Osteoblast (primary cell): ENCODE measurements around the gene JPH3. TPM values are rescaled to one million over a fixed set of nuclear protein-coding genes. Genes with fewer than 3 reads are reported as not detected.

ENCODE experiments used
- DNase-seq: peaks from one replicate; pipeline ENCODE4 v3.0.0; 2011; ENCODE audit warnings: low spot score, mixed read lengths; ENCODE audit not compliant: insufficient read length; ENCODE audit errors: missing footprints
- H2AFZ ChIP-seq: 2 replicates; pipeline ENCODE4 v1.6.0; 2011; ENCODE audit warnings: mild to moderate bottlenecking, low read length
- H3K27ac ChIP-seq: 2 replicates; pipeline ENCODE4 v1.5.1; 2011; ENCODE audit warnings: mild to moderate bottlenecking, low read depth, low read length, moderate library complexity
- H3K27me3 ChIP-seq: 2 replicates; pipeline ENCODE4 v1.6.0; 2012; ENCODE audit warnings: mild to moderate bottlenecking, control low read depth, inconsistent platforms, low read length, moderate library complexity; ENCODE audit not compliant: insufficient read depth
- H3K36me3 ChIP-seq: 2 replicates; pipeline ENCODE4 v1.5.1; 2011; ENCODE audit warnings: mild to moderate bottlenecking, low read length, control low read depth, moderate library complexity; ENCODE audit not compliant: insufficient read depth
- H3K4me1 ChIP-seq: 2 replicates; pipeline ENCODE4 v1.5.1; 2011; ENCODE audit warnings: mild to moderate bottlenecking, low read length, control low read depth, moderate library complexity; ENCODE audit not compliant: insufficient read depth
- H3K4me2 ChIP-seq: 2 replicates; pipeline ENCODE4 v1.6.0; 2011; ENCODE audit warnings: mild to moderate bottlenecking, low read length; ENCODE audit not compliant: insufficient read depth
- H3K4me3 ChIP-seq: fragments of 200-600 bp; sonication (generic); 3 replicates; pipeline ENCODE4 v1.5.1; 2012; ENCODE audit warnings: mild to moderate bottlenecking, low read length, inconsistent platforms; ENCODE audit not compliant: insufficient read depth
- H3K79me2 ChIP-seq: 2 replicates; pipeline ENCODE4 v1.6.0; 2012; ENCODE audit warnings: mild to moderate bottlenecking, low read length, control low read depth, inconsistent platforms; ENCODE audit not compliant: insufficient read depth
- H3K9me3 ChIP-seq: 2 replicates; pipeline ENCODE4 v1.5.1; 2011; ENCODE audit warnings: low read depth, low read length, control low read depth
- H4K20me1 ChIP-seq: 2 replicates; pipeline ENCODE4 v1.6.0; 2012; ENCODE audit warnings: mild to moderate bottlenecking, low read length, control low read depth; ENCODE audit not compliant: insufficient read depth
- CTCF ChIP-seq: IDR thresholded peaks from 2 replicates; pipeline ENCODE4 v1.5.1; 2011; ENCODE audit warnings: mild to moderate bottlenecking, low read depth, low read length, moderate library complexity; ENCODE audit errors: extremely low read depth
- total RNA-seq: library from RNA; depleted of rRNA; stranded (reverse); fragments of >200 nt; gene quantifications from 2 replicates; pipeline ENCODE4 v1.2.3, GENCODE V29; 2012

JPH3 gene
- total RNA-seq, 1 donor: not detected

DNA sequence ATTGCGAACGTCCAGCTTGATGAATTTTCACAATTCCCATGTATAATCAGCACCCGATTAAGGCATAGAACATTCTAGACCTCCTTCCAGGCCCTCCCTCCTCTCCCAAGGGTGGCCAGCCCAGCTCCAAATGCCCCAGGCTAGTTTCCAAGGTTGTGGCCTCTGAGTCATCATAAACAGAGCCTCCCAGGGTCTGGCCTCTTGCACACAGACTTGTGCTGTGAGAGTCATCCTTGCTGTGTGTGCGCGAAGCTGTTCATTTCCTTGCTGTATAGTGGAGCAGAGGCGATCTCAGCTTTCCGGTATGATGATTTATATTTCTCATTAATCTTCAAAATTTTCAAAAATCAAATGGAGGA lies 20.5 kb upstream of the JPH3 start:
- H3K4me3 ChIP-seq: peak overlapping the region; percentile 41
- H3K36me3 ChIP-seq: no peaks in the 10 kb centered on the region
- peaks cover 38% of the 10 kb centered on the region for H3K4me1 ChIP-seq
- H3K4me2 ChIP-seq: peak overlapping the region; percentile 59
- H2AFZ ChIP-seq: peak overlapping the region; percentile 88
- no peaks in the 10 kb centered on the region for H3K9me3 ChIP-seq
- no peaks in the 10 kb centered on the region for H3K79me2 ChIP-seq
- H3K27ac ChIP-seq: peak overlapping the region; percentile 97
- DNase-seq: peak; percentile 99
- no peak for TF ChIP-seq CTCF
- H3K27me3 ChIP-seq: peaks cover 6% of the 10 kb centered on the region
- no peaks in the 10 kb centered on the region for H4K20me1 ChIP-seq

DNA sequence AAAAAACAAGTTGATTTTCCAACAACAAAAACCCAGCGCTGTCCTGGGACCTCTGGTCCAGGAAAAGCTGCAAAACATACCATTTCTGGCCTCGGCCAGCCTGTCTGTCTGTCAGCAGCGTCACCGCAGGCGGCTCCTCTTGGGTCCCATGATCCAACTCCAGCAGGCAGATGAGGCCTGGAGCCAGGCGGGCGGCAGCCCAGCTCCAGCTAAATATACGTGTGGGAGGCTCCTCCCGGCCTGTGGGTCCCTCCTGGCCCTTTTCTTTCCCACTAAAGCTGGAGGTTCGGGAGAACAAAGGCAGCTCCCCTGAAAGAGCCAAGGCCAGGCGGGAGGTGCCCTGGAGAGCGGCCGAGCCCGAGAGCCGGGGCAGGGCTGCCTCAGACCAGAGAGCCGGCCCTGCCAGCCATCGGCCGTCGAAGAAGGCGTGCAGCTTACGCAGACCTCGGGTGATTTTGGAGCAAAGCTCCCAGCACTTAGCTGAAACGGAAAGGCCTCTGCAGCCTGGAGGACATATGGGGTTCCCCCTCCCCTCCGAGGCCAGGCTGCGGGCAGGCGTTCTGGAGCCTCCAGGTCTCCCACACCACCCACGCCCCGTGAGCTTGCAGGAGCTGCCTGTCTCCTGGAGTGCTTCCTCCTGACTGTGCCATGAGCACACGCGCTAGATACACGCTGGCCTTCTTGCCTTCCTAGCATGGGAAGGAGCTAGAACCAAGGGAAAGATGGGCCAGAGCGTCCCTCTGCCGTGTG lies 19.9 kb upstream of the JPH3 start:
- H3K27me3 ChIP-seq: peaks cover 6% of the 10 kb centered on the region

GRCh38 chr16:87582966-87583325 lies 19.4 kb upstream of the JPH3 start:
- TF ChIP-seq CTCF: no peak
- peak overlapping the region; percentile 88 for H2AFZ ChIP-seq
- peak overlapping the region; percentile 59 for H3K4me2 ChIP-seq
- peak; percentile 2 for DNase-seq
- peak overlapping the region; percentile 41 for H3K4me3 ChIP-seq
- peaks cover 6% of the 10 kb centered on the region for H3K27me3 ChIP-seq
- H3K27ac ChIP-seq: peak overlapping the region; percentile 97
- peaks cover 38% of the 10 kb centered on the region for H3K4me1 ChIP-seq
- H3K79me2 ChIP-seq: no peaks in the 10 kb centered on the region
- H3K36me3 ChIP-seq: no peaks in the 10 kb centered on the region
- no peaks in the 10 kb centered on the region for H4K20me1 ChIP-seq
- no peaks in the 10 kb centered on the region for H3K9me3 ChIP-seq

More for the DNA sequence above, 19.9 kb upstream of the JPH3 start:
- H3K4me1 ChIP-seq: peaks cover 38% of the 10 kb centered on the region
- H3K4me3 ChIP-seq: peak overlapping the region; percentile 41
- H3K4me2 ChIP-seq: peak overlapping the region; percentile 59
- H3K9me3 ChIP-seq: no peaks in the 10 kb centered on the region
- peak overlapping the region; percentile 97 for H3K27ac ChIP-seq
- H3K36me3 ChIP-seq: no peaks in the 10 kb centered on the region
- H3K79me2 ChIP-seq: no peaks in the 10 kb centered on the region
- H4K20me1 ChIP-seq: no peaks in the 10 kb centered on the region
- DNase-seq: peak; percentile 91
- H2AFZ ChIP-seq: peak overlapping the region; percentile 88
- no peak for TF ChIP-seq CTCF

- Histone ChIP-seq H3K4me1 (peaks cover 38% of the 10 kb centered on the region), H3K79me2 (no peaks in the 10 kb centered on the region), H2AFZ (no peak overlapping the region), H3K9me3 (no peaks in the 10 kb centered on the region), H3K4me3 (no peak overlapping the region), H3K27me3 (peaks cover 6% of the 10 kb centered on the region), H3K27ac (peak overlapping the region; percentile 97), H4K20me1 (no peaks in the 10 kb centered on the region), H3K36me3 (no peaks in the 10 kb centered on the region), H3K4me2 (peak overlapping the region; percentile 59)
- DNase-seq: peak; percentile 83
- no peak for TF ChIP-seq CTCF
Measured at GRCh38 chr16:87583453-87584131, 18.7 kb upstream of the JPH3 start.
